Fibroblast of lung (primary cell): ENCODE measurements around the gene KDM7A.

Experiments used
- CTCF ChIP-seq, 2 donors: IDR thresholded peaks in 1 of 2; conservative IDR thresholded peaks in 1 of 2; 1 replicate in 1 of 2; 2 replicates in 1 of 2; pipeline ENCODE4 v1.5.1; 2011 to 2012; ENCODE audit warnings: low read length in 2 of 2, control low read depth in 1 of 2, inconsistent platforms in 1 of 2, low read depth in 1 of 2, mild to moderate bottlenecking in 1 of 2
- EZH2 ChIP-seq: IDR thresholded peaks from 2 replicates; pipeline ENCODE4 v1.5.1; 2012; ENCODE audit warnings: low read length, control low read depth, mild to moderate bottlenecking; ENCODE audit errors: missing control alignments

- TF ChIP-seq CTCF (conservative IDR thresholded peaks at IDR 0.05 in 1 of 2, IDR thresholded peaks at IDR 0.05 in 1 of 2; ENCODE audit: low read depth in 1 of 2, low read length in 2 of 2): no peak
- no peak for TF ChIP-seq EZH2
Measured at GRCh38 chr7:140197218-140197890, 20.6 kb upstream of the KDM7A start.
